HUDEP-2 (cell line): ENCODE results near the gene C2CD4C.
"Not testable (repeated sequence)": the region's sequence is repeated elsewhere in the genome, so short reads cannot be mapped to it uniquely, and the experiment has no call there.

ENCODE experiments used
- DNase-seq, 76 experiments: peaks; one replicate each; lab custom pipeline; 2025; ENCODE audit not compliant: unreplicated experiment in 76 of 76; lab: John Stamatoyannopoulos, UW

The C2CD4C gene

DNA sequence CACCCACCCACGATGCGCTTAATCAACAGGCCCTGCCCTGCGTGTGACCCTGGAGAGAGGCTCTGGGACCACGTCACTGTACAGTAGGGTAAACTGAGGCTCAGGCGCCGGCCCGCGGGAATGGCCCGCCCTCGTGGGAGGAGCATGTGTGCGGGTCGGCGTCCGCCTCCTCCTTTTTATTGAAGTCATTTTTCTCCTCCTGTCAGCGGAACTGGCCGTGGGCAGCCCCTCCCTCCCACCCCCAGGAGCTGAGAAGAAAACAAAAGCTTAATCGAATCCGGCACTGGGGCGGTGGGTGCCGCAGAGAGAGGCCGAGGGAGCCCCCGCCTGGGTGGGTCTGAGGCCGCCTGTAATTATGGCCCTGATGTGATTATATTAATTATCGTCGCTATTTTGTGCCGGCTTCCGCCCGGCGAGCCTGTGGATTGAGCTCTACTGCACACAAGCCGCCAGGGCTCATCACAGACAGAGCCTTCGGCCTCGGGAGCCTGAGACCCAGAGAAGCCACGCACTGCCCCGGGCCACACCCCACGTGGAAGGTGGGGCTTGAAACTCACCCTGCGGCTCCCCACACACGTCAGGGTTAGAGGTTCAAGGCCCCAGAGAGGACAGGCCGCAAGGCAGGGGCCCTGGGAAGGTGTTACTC is 7.0 kb downstream of the C2CD4C start:
- DNase-seq: no peak

DNA sequence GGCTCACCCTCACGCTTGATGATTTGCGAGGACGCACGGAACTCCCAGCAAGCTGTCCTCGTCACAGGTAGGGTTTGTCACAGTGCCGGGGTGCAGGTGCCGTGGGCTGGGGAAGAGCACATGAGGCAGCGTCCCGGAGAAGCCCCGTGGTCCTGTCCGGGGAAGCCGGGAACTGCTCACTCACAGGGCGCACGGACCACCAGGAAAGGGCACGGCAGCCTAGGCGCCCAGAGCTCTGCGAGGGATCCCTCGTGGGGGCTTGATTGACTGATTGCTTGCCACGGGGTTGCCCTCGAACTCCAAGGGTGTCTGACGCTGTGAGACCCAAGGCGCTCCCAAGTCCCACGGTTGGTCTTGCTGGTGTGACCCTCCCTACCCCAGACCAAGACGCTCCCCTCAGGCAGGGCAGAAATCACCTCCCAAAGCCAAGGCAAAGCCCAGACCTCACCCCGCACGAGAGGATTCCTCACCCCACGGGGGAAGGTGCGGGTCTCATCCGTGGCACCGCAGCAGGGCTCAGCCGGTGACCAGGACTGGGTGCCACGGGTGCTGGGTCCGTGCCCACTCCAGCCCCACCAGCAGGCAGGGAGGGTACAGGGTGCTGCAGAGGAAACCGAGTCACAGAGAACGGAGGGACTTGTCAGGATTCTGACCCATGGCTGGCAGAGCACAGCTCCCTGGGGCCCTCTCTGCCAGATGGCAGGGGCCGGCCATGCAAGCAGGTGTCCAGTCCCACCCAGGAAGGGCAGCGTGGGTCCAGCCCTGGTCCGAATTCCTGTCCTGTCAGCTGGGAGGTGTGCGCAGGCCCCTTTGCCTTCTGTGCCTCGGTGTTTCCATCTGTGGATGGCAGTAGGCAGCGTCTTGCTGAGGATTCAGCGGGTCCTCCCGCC is 7.7 kb downstream of the C2CD4C start:
- DNase-seq: no peak

DNA sequence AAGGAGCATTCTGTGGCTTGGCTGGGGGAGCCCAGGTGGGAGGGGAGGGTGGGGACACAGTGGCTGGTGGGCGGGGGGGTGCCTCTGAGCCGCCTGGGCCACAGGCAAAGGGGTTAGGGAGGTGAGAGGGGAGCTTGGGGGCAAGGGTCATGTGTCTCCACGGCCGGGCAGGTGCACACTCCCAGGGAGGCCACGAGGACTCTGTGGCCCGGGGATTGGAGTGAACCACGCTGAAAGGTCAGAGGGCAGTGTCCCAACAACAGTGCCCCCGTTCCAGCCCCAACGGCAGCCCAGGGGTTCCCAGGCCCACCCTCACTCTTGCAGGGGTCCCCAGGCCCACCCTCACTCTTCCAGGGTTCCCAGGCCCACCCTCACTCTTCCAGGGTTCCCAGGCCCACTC is 9.6 kb downstream of the C2CD4C start:
- no peak for DNase-seq

DNA sequence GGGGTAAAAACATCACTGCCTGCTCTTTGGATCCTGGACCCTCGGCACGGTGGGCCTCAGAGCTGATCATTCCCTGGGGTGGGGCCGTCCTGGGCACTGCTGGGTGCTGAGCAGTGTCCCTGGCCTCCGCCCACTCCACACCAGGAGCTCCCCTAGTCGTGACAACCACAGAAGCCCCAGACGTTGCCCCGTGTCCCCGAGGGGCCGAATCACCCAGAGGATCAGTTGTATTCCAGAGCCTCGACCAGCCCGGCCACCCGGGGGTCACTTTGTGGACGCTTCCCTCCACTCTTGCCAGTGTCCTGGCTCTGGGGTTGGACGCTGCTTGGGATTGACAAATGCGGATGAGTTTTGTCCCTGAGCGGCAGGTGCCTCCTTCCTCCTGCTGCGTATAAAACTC is 10.2 kb downstream of the C2CD4C start:
- no peak for DNase-seq

DNA sequence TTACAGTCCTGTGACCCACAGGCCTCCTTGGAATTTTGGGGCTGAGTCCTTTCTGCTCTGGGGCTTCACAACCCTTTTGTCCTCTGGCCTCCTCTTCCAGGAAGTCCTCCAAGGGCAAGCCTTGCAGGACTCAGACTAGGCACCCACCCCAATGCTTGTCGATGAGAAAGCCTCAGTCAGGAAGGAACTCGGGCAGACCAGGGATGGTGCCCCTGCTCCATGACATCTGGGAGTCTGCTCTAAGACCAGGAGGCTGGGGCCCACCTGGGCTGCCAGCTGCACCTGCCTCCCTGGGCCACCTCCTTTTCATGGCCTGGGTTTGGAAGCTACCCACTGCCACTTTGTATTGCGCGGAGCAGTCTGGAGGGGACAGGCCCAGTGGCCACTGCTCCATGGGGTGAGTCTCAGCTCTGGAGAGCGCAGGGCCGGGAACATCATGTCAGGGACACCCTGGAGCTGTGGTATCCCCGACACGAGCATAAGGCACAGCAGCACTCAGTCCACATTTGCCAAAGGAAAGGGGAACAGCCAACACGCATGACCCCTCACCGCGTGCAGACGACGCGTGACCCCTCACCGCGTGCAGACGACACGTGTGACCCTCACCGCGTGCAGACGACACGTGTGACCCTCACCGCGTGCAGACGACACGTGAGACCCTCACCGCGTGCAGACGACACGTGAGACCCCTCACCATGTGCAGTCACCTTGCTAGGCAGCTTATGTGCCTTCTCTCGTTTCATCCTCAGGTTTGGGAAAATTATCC is 10.8 kb downstream of the C2CD4C start:
- no peak for DNase-seq

DNA sequence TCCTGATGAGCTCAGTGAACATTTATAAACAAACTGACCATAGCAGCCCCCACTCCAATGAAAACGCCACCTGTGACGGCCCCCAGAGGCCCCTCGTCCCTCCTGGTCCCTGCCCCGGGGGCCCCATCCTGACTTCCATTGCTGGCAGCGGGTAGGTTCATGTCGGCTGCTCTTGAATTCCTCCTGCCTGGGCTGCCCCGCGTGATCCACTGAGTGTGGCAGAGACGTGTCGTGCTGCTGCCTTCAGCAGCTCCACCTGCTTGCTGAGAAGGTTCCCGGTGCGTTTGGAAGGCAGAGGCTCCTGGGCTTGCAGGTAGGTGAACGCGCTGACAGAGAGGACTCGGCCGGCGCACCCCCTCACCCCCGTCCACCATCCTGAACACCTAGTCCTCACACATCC is 11.6 kb downstream of the C2CD4C start:
- no peak for DNase-seq

DNA sequence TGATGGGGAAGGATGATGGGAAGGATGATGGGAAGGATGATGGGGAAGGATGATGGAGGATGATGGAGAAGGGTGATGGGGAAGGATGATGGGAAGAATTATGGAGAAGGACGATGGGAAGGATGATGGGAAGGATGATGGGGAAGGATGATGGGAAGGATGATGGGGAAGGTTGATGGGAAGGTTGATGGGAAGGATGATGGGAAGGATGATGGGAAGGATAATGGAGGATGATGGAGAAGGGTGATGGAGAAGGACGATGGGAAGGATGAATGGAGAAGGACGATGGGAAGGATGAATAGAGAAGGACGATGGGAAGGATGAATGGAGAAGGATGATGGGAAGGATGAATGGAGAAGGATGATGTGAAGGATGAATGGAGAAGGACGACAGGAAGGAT is 13.5 kb downstream of the C2CD4C start:
- DNase-seq: no peak

DNA sequence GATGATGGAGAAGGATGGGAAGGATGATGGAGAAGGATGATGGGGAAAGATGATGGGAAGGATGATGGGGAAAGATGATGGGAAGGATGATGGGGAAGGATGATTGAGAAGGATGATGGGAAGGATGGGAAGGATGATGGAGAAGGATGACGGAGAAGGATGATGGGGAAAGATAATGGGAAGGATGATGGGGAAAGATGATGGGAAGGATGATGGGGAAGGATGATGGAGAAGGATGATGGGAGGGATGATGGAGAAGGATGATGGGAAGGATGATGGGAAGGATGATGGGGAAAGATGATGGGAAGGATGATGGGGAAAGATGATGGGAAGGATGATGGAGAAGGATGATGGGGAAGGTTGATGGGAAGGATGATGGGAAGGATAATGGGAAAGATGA is 14.1 kb downstream of the C2CD4C start:
- DNase-seq: not testable (repeated sequence)

DNA sequence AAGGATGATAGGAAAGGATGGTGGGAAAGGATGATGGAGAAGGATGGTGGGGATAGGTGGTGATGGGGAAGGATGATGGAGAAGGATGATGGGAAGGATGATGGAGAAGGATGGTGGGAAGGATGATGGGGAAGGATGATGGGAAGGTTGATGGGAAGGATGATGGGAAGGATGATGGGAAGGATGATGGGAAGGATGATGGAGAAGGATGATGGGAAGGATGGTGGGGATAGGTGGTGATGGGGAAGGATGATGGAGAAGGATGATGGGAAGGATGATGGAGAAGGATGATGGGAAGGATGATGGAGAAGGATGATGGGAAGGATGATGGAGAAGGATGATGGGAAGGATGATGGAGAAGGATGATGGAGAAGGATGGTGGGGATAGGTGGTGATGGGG is 15.4 kb downstream of the C2CD4C start:
- not testable (repeated sequence) for DNase-seq

DNA sequence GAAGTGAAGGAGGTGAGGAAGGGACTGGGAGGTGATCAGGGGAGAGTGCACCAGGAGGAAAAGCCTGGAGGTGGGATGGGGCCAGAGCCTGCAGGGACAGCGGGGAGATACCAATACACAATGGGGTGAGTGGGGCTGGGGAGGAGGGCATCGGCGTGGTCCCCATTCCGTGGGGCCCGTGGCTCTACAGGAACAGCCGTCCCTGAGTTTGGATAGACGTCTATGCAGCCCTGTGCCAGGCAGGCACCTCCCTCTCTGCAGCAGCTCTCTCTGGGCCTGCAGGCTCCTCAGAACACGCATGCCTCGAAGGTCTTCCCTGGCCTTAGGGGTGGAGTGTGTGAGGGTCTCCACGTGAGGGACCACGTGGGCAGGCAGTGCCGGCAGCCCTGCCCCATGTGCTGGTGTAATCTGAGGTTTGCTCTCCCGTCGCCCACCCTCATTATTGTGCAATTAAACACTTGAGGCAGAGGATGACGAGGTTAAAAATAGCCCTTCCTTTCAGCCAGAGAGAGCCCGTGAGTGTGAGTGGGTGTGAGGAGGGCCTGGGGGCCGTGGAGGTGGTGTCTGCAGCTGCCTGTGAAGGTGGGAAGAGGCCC is 16.5 kb downstream of the C2CD4C start:
- DNase-seq: no peak

DNA sequence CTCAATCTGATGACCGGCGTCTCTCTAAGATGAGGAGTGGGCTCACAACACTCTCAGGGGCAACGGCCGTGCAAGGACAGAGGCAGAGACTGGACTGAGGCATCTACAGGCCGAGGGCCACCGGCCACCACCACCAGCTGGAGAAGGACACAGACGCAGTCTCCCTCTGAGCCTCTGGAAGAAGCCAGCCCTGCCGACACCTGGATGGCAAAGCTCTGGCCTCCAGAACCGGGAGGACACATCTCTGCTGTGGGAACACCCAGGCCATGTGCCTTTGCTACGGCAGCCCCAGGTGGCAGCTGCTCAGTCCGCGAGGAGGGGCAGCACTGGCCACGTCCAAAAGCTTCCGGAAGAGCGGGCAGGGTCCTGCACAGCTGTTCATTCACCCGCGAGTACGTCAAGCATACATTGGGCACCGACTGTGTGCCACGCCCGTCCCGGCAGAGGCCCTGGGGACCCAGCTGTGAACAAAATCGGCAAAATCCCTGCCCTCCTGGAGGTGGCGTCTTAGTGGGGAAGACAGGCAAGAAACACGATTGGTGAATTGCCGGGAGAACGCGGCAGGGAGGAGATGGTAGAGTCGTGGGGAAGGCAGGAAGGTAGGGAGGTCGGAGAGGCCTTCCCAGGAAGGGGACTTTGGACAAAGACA is 17.1 kb downstream of the C2CD4C start:
- DNase-seq: no peak

DNA sequence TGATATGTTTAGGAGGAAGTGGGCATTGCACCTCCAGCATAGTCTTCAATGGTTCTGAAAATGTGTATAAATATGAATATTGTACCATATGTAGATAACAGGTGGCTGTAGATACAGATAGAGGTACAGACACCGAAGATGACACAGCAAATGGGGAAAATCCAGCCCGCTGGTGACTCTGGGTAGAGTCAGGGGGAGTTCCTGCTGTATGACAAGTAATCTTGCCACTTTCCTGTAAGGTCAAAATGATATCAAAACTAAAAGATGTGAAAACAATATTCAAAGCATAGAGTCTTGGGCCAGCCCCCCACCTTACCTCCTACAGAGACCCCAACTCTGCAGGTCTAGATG is 17.8 kb downstream of the C2CD4C start:
- no peak for DNase-seq

DNA sequence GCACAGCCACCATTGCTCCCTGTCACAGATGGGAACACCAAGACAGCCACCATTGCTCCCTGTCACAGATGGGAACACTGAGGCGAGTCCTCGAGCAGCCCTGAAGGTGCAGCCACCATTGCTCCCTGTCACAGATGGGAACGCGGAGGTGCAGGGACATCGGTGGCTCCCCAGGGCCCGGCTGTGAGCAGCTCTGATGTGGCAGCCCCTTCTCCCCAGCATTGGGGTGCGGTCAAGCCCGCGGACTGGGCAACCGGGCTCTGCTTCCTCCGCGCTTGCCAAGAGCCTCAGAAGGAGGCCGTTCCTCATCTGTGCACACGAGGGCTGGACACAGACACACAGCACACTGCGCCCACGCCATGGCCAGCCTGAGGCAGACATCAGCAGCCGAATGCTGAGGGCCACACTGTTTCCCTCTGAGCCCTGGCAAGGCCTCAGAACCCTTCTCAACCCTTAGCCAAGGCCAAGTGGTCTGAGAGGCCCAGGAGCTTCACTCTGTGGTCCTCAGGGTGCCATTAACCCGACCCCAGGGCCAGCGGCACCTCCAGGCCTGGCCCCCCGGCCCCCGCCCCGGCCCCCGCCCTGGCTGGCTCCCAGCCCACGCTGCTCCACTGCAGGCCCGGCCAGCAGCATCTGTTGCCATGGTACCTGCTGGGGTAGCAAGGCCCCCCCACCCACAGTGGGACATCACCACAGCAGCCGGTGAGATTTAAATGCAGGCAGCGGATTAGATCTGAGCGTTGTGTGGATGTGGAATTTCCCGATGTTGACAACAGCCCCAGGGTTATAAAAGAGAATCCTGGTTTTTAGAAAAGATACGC is 18.4 kb downstream of the C2CD4C start:
- no peak for DNase-seq

DNA sequence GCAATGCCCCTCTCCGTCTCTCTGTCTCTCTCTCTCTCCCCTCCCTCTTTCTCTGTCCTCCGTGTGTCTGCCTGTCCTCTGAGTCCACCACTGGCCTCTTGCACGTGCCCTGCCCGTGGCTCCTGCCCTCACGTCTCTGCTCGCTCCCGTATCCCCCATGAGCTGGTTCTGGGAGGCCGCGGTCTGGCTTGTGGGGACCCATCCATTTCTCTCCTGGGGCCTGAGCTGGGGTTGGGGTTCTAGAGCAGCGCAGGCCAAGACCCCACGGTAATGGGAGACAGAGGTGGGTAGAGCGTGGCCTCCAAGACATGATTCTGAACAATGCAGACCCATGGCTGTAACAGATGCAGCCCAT is 19.0 kb downstream of the C2CD4C start:
- no peak for DNase-seq

DNA sequence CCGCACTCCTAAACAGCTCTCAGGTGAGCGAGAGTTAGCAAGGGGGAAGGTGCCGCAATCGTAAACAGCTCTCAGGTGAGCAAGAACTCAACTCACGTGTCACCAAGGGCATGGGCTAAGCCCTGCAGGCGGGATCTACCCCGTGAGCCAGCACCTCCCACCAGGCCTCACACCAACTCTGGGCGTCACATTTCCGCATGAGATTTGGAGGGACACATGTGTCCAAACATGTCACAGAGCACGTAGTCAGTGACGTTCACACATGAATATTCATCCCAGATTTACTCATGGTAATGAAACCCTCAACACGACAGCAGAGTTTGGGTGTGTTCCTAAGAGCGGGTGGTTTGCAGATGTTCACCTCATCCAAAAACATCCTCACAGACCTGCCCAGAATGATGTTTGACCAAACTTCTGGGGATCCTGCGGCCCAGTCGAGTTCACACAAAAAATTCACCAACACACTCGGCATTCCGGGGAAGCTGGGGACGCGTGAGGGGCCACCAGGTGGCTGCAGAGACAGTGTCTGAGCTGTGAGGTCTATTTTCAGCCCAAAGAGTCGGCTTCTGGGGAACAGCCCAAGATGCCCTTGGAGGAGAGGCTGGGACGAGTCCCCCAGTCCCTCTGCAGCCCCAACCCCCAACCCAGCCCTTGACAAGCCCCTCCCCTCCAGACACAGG is 19.6 kb downstream of the C2CD4C start:
- no peak for DNase-seq

DNA sequence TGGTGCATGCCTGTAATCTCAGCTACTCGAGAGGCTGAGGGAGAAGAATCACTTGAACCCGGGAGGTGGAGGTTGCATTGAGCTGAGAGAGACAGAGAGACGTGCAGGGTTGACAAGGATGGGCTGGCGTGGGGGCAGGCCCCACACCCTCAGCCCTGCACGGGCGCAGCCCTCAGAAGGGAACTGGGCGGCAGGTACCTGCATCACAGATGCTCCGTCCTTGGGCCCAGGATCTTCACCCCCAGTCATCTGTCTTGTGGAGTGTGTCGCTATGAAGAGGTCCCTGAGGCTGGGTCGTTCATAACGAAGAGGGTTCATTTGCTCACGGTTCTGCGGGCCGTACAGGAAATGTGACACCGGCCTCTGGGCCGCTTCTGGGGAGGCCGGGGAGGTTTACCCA is 20.3 kb downstream of the C2CD4C start:
- no peak for DNase-seq

DNA sequence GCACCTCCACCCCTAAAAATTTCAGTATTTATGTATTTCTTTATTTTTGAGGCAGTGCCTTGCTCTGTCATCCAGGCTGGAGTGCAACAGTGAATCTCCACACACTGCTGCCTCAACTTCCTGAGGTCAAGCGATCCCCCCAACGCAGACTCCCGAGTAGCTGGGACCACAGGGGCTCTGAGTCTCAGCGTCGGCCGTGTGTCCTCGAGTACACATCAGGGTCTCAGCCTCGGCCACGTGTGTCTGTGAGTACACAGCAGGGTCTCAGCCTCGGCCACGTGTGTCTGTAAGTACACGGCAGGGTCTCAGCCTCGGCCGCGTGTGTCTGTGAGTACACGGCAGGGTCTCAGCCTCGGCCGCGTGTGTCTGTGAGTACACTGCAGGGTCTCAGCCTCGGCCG is 21.2 kb downstream of the C2CD4C start:
- no peak for DNase-seq

DNA sequence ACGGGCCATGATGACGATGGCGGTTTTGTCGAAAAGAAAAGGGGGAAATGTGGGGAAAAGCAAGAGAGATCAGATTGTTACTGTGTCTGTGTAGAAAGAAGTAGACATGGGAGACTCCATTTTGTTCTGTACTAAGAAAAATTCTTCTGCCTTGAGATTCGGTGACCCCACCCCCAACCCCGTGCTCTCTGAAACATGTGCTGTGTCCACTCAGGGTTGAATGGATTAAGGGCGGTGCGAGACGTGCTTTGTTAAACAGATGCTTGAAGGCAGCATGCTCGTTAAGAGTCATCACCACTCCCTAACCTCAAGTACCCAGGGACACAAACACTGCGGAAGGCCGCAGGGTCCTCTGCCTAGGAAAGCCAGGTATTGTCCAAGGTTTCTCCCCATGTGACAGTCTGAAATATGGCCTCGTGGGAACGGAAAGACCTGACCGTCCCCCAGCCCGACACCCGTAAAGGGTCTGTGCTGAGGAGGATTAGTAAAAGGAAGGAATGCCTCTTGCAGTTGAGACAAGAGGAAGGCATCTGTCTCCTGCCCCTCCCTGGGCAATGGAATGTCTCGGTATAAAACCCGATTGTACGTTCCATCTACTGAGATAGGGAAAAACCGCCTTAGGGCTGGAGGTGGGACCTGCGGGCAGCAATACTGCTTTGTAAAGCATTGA is 22.2 kb downstream of the C2CD4C start:
- not testable (repeated sequence) for DNase-seq

DNA sequence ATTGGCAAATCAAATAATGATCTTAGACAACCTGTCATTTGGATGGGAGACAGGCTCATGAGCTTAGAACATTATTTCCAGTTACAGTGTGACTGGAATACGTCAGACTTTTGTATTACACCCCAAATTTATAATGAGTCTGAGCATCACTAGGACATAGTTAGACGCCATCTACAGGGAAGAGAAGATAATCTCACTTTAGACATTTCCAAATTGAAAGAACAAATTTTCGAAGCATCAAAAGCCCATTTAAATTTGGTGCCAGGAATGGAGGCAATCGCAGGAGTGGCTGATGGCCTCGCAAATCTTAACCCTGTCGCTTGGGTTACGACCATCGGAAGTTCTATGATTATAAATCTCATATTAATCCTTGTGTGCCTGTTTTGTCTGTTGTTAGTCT is 22.8 kb downstream of the C2CD4C start:
- not testable (repeated sequence) for DNase-seq
